Posterior vena cava (tissue), 2 donors: ENCODE measurements around the gene MS4A3. TPM values are rescaled to one million over a fixed set of nuclear protein-coding genes. Genes with fewer than 3 reads are reported as not detected.
"Not testable (repeated sequence)": the region's sequence is repeated elsewhere in the genome, so short reads cannot be mapped to it uniquely, and the experiment has no call there.

Experiments used
- DNase-seq: peaks from one replicate; pipeline ENCODE4 v3.0.0-alpha.2; 2020; ENCODE audit warnings: low spot score
- intact Hi-C, 2 donors: fragments of 100-400 bp; cut with DNase I; formaldehyde crosslinking; loops; one replicate each; pipeline versions ENCODE4 v1.14.1 to v1.14.2; 2022 to 2023
- long read RNA-seq, 2 donors: library from polyadenylated mRNA; unstranded; transcript quantifications; one replicate each; pipeline ENCODE4 v2.0.0, GENCODE V29; 2020 to 2021
- total RNA-seq, 2 donors: library from RNA; stranded (reverse); fragmentation: NEBNext Ultra II Directional; extraction: Animal tissue kit (Norgen Biotek cat#: 25700); gene quantifications; one replicate each; pipeline ENCODE4 v1.2.1, GENCODE V29; 2021
- donor health status: DM: yes; HTN: yes; CAD: no.
- donor health status: DM: yes; HTN: yes; CAD: no.

Gene MS4A3, protein sequence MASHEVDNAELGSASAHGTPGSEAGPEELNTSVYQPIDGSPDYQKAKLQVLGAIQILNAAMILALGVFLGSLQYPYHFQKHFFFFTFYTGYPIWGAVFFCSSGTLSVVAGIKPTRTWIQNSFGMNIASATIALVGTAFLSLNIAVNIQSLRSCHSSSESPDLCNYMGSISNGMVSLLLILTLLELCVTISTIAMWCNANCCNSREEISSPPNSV
- not detected for total RNA-seq
- long read RNA-seq, donor 1: 0 reads
- long read RNA-seq, donor 2: 0 reads

- intact Hi-C loops: no loop called here
- DNase-seq: no peak
Observed at GRCh38 chr11:60056349-60056969, at the start of gene MS4A3. TSS of gene MS4A3 (plus strand) at chr11:60056665. CDS start at chr11:60061161, 4,496 bp downstream.

DNA sequence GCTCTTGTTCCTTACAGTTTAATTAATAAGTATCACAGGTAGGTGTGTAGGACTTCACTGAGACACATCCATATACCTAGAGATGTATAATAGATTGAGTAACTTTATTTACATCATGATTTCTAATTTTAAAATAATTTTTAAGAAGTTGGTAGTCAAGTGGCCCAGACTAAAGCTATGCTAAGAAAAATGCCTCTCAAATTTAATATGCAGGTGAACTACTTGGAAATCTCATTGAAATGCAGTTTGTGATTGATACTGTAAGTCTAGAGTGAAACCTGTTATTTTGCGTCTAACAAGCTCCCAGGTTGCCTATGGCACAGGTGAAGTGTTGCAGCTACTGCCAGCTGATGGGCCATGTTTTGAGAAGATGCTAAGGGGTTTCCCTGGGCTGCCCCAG lies 39.6 kb upstream of the MS4A3 start, which contains the start of gene OOSP4B:
TSS of gene OOSP4B (plus strand) at position 301 of the 400 bp plus-strand sequence.
- DNase-seq: no peak
- intact Hi-C loops: no loop called here

DNA sequence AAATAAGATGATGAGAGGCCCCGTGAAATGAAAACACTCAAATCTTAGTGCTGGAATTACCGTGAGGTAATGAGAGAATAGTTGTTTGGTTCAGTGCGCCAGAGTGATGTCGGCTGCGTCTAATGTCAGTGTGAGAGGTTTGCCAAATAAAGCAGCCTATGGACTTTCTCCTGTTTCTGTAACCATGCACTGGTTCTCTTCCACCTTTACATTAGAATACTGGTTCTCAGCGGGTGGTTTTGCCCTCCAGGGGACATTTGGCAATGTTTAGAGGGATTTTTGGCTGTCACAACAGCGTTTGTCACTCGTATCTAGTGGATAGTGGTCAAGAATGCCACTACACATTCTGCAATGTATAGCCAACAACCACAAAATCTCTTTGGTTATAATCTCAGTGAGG lies 38.4 kb upstream of the MS4A3 start:
- intact Hi-C loops: no loop called here

DNA sequence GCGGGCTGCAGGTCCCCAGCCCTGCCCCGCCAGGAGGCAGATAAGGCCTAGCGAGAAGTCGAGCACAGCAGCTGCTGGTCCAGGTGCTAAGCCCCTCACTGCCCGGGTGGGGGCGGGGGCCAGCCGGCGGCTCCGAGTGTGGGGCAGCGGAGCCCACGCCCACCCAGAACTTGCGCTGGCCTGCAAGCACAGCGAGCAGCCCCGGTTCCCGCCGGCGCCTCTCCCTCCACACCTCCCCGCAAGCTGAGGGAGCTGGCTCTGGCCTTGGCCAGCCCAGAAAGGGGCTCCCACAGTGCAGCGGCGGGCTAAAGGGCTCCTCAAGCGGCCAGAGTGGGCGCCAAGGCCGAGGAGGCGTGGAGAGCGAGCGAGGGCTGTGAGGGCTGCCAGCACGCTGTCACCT lies 36.1 kb upstream of the MS4A3 start:
- intact Hi-C loops: not testable (repeated sequence)

More for the DNA sequence above, 38.4 kb upstream of the MS4A3 start:
- no peak for DNase-seq

GRCh38 chr11:60029015-60029632 lies 27.3 kb upstream of the MS4A3 start:
- intact Hi-C loops: no loop called here
- no peak for DNase-seq

More for the DNA sequence above, 36.1 kb upstream of the MS4A3 start:
- not testable (repeated sequence) for DNase-seq

DNA sequence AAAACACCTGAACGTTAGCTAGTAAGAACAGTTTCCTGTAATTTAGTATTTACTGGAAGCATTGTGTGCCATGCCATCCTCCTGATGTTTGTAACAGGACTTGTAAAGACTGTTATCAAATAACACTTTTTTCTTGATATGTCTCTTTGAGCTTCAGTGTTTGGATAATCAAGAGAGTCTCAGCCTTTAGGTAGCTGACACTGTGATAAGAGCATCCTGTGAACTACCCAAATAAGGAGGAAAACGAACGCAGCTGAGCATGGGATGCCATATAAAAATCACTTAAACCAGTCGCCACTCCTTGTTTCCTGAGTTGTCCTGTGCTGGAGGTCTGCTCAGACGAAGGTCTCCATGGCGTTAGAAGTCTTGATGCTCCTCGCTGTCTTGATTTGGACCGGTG lies 16.4 kb upstream of the MS4A3 start, which contains the start of gene OOSP2:
TSS of gene OOSP2 (plus strand) at position 301 of the 400 bp plus-strand sequence. CDS start at position 352, 51 bp downstream.
- intact Hi-C loops: no loop called here
- no peak for DNase-seq

DNA sequence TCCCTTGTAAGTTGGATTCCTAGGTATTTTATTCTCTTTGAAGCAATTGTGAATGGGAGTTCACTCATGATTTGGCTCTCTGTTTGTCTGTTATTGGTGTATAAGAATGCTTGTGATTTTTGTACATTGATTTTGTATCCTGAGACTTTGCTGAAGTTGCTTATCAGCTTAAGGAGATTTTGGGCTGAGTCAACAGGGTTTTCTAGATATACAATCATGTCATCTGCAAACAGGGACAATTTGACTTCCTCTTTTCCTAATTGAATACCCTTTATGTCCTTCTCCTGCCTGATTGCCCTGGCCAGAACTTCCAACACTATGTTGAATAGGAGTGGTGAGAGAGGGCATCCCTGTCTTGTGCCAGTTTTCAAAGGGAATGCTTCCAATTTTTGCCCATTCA lies 6.0 kb upstream of the MS4A3 start:
- DNase-seq, intact Hi-C loops: not testable (repeated sequence)

GRCh38 chr11:60050839-60051238 lies 5.6 kb upstream of the MS4A3 start:
- intact Hi-C loops, DNase-seq: not testable (repeated sequence)

DNA sequence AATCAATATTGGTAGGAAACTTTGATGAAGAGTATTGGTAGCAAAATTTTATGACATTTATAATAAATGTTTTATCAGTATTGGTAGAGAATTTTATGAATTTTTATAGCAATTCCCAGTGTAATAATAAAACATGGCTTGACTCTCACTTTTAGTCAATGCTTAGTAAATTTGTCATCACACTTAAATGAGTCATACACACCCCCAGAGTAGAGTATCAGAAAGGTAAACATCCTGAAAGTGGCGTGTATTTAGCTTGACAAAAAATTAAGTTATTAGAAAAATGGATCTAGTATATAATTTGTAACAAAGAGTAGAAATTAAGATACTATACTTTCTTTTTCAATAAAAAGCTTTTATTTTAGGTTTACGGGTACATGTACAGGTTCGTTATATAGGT lies 2.6 kb downstream of the MS4A3 start:
- intact Hi-C loops: no loop called here

GRCh38 chr11:60059521-60060240 lies 3.2 kb downstream of the MS4A3 start:
- DNase-seq: no peak
- intact Hi-C loops: no loop called here

More for the DNA sequence above, 2.6 kb downstream of the MS4A3 start:
- no peak for DNase-seq

GRCh38 chr11:60064111-60064510 lies 7.6 kb downstream of the MS4A3 start:
- DNase-seq: no peak
- intact Hi-C loops: no loop called here

- DNase-seq: no peak
- intact Hi-C loops: no loop called here
Observed at GRCh38 chr11:60065801-60066200, 9.3 kb downstream of the MS4A3 start.

DNA sequence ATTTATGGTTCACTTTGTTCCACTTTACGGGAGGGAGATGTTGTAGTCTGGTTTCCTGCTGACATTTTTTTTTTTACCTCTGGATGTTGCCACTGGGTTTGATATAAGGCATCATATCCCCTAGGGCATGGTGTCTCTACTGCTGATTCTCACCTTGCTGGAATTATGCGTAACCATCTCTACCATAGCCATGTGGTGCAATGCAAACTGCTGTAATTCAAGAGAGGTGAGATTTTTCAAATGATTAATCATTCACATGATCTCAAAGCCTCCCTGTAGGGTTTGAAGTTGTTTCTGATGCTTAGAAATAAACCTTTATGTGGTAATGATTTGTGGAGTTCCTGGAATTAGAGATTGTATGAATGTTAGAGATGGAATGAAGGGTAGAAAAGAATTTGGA lies 13.0 kb downstream of the MS4A3 start:
- no peak for DNase-seq
- intact Hi-C loops: no loop called here

GRCh38 chr11:60071644-60072043 lies 15.2 kb downstream of the MS4A3 start:
- DNase-seq, intact Hi-C loops: not testable (repeated sequence)

DNA sequence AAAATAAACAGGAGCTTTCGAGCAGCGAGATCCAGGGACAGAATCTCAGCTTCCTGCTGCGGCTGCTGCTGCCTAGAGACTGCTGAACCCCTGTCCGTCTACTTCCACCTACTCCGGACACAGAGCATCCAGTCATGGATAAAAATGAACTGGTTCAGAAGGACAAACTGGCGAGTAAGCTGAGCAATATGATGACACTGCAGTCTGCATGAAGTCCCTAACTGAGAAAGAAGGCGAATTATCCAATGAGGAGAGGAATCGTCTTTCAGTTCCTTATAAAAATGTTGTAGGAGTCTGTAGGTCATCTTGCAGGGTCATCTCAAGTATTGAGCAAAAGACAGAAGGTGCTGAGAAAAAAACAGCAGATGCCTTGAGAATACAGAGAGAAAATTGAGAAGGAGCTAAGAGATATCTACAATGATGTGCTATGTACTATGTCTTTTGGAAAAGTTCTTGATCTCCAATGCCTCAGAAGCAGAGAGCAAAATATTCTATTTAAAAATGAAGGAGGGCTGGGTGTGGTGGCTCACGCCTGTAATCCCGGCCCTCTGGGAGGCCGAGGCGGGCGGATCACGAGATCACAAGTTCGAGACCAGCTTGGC lies 20.9 kb downstream of the MS4A3 start:
- intact Hi-C loops: no loop called here
- DNase-seq: no peak

GRCh38 chr11:60077981-60078380 lies 21.5 kb downstream of the MS4A3 start:
- no peak for DNase-seq
- intact Hi-C loops: no loop called here

DNA sequence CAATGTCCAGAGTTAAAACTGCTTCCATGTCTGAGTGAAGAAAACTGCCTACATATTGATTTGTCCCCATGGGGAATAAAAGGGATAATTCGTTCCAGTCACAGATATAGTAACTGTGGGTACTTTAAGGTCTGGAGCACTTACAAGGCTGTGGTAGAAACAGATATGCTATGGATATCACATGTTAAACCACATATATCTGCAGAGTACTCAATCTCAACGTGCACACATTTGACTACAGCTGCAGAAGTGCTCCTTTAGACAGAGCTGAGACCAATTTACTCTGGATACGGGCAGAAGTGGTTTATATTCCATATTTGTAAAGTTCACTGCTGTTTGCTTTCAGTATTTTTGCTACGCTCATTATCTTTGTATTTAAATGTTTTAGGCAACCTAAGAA lies 22.3 kb downstream of the MS4A3 start:
- intact Hi-C loops: no loop called here
- DNase-seq: no peak

DNA sequence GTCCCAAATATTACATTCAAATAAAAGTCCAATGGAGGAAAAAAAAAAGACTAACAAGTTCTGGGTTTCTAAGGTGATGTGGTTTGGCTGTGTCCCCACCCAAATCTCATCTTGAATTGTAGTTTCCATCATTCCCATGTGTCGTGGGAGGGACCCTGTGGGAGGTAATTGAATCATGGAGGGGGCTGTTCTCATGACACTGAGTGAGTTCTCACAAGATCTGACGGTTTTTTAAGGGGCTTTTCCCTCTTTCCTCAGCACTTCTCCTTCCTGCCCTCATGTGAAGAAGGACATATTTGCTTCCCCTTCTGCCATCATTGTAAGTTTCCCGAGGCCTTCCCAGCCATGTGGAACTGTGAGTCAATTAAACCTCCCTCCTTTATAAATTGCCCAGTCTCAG lies 24.1 kb downstream of the MS4A3 start:
- intact Hi-C loops: no loop called here
- DNase-seq: no peak

GRCh38 chr11:60084631-60085273 lies 28.3 kb downstream of the MS4A3 start:
- DNase-seq: no peak
- intact Hi-C loops: no loop called here
